Testis (tissue), 2 donors: ENCODE results near the gene CREBBP.

Experiments
- CTCF ChIP-seq, 3 experiments: fragments of 450-650 bp in 2 of 3; fragments of 200-600 bp in 1 of 3; sonication (generic) in 1 of 3; IDR thresholded peaks; one replicate each; pipeline ENCODE4 v1.5.1; 2016 to 2019; ENCODE audit warnings: antibody characterized with exemption in 3 of 3, mild to moderate bottlenecking in 2 of 3, moderate library complexity in 1 of 3
- POLR2A ChIP-seq: fragments of 450-650 bp; IDR thresholded peaks from one replicate; pipeline ENCODE4 v1.6.1; 2017; ENCODE audit warnings: antibody characterized with exemption, mild to moderate bottlenecking, moderate library complexity

- TF ChIP-seq CTCF (IDR thresholded peaks at IDR 0.05) (no peak), POLR2A (no peak)
These were observed 114.3 kb downstream of the CREBBP start for GRCh38 chr16:3766177-3766576.
